ENCODE measurements around the gene CNOT9. TPM values are rescaled to one million over a fixed set of nuclear protein-coding genes. Genes with fewer than 3 reads are reported as not detected.

Gene CNOT9
- total RNA-seq, 1 experiment from 2014 or later, result 65.7 TPM

DNA sequence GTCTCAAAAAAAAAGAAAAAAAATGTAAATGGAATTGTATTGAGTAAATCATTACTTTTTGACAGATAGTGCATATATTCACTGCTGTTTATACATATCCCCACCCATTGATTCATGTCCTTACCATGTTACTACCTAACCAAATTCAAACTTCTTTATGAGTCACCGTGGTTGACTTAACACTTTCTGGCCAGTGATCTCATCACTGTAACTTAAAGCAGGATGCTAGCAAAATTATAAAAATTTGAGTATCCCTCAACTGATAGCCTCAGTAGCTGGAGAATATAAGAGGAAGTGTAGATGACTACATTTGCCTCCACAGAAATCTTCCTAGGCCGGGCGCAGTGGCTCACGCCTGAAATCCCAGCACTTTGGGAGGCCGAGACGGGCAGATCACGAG is 13.4 kb downstream of the CNOT9 start:
- no TSS peak for BruUV-seq (replicated peaks)
- Histone ChIP-seq H4K20me1 (ENCODE audit: insufficient read depth) (no peaks in the 10 kb centered on the region), H3K4me3 (replicated peaks in 1 of 2; ENCODE audit: low read depth in 1 of 2, low read length in 2 of 2) (no peak overlapping the region), H2AFZ (ENCODE audit: low read depth, low read length, poor library complexity, severe bottlenecking) (no peak overlapping the region), H3K27me3 (ENCODE audit: insufficient read depth, low read length) (no peaks in the 10 kb centered on the region), H3K4me2 (ENCODE audit: low read length) (no peak overlapping the region), H3K36me3 (ENCODE audit: control insufficient read depth in 1 of 2, insufficient read depth in 2 of 2, low read length in 2 of 2) (peaks cover 27 to 29% of the 10 kb centered on the region in 2 experiments), H3K27ac (ENCODE audit: low read depth, low read length) (no peak overlapping the region), H3K79me2 (ENCODE audit: insufficient read depth, low read length) (peaks cover 59% of the 10 kb centered on the region), H3K9me2 (ENCODE audit: insufficient read depth) (no peaks in the 10 kb centered on the region), H3K4me1 (ENCODE audit: control insufficient read depth in 1 of 2, insufficient read depth in 2 of 2, low read length in 2 of 2) (no peaks in the 10 kb centered on the region), H3K9me3 (ENCODE audit: control insufficient read depth in 1 of 2, insufficient read depth in 1 of 2, low read depth in 1 of 2, low read length in 2 of 2) (no peaks in the 10 kb centered on the region), H3K9ac (ENCODE audit: low read length) (no peak overlapping the region)
- ChIA-PET RAD21 (ENCODE audit: low non-redundant PET in 1 of 2, low total read pairs in 2 of 2, uncharacterized antibody in 2 of 2, unreplicated experiment in 2 of 2) (no interaction called here), POLR2A (no interaction called here), CTCF (no interaction called here)
- intact Hi-C loops (cut with micrococcal nuclease), result no loop called here
- TF ChIP-seq, protein P1, sequence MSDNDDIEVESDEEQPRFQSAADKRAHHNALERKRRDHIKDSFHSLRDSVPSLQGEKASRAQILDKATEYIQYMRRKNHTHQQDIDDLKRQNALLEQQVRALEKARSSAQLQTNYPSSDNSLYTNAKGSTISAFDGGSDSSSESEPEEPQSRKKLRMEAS (IDR thresholded peaks at IDR 0.05), result no peak
- TF ChIP-seq RAD21 (IDR thresholded peaks at IDR 0.05; ENCODE audit: low read depth), result no peak
- TF ChIP-seq, protein P2, sequence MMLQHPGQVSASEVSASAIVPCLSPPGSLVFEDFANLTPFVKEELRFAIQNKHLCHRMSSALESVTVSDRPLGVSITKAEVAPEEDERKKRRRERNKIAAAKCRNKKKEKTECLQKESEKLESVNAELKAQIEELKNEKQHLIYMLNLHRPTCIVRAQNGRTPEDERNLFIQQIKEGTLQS (IDR thresholded peaks at IDR 0.05), result no peak
- DNase-seq (ENCODE audit: low read depth, low spot score) (no peak), ATAC-seq (no peak)

DNA sequence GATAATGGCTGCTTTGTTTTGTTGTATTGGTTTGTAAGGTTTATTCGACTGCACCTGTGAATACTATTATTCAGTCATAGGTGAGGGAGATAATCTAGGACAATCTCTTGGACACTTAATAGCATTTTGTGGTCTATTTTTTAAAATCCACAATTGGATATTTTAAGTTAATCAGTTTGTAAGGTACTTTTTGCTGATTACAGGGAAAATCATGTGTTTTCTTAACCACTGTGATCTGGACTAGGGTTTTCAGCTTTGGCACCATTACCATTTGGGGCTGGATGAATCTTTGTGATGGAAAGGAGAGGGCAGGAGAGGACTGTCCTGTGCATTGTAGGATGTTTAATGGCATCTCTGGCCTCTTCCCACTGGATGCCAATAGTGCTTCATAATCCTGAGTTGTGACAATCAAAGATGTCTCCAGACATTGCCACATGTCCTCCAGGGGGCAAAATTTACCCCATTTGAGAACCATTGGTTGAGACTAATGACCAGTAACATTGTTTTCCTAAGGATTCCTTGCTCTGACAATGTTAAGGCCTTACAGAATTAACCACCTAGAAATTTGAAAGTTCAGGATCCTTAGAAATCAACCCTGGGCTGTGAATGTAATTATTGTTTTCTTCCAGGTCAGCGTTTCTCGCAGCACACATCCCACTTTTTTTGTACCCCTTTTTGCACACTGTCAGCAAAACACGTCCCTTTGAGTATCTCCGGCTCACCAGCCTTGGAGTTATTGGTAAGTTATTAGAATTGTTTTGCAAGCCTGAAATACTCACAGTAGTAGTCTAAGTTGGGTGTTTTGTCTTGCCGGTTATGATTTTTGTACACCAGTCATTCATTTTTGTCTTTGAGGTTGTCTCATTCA is 15.6 kb downstream of the CNOT9 start:
- H3K4me3 ChIP-seq (replicated peaks in 1 of 2; ENCODE audit: low read depth in 1 of 2, low read length in 2 of 2), result no peak overlapping the region
- no TSS peak for BruUV-seq (replicated peaks)
- ATAC-seq (peak; percentile 66), DNase-seq (ENCODE audit: low read depth, low spot score) (no peak)
- H3K4me1 ChIP-seq (ENCODE audit: control insufficient read depth in 1 of 2, insufficient read depth in 2 of 2, low read length in 2 of 2), result no peaks in the 10 kb centered on the region
- peaks cover 29 to 44% of the 10 kb centered on the region in 2 experiments for H3K36me3 ChIP-seq (ENCODE audit: control insufficient read depth in 1 of 2, insufficient read depth in 2 of 2, low read length in 2 of 2)
- H3K4me2 ChIP-seq (ENCODE audit: low read length), result no peak overlapping the region
- no peak overlapping the region for H3K27ac ChIP-seq (ENCODE audit: low read depth, low read length)
- POLR2A ChIA-PET, result no interaction called here
- H2AFZ ChIP-seq (ENCODE audit: low read depth, low read length, poor library complexity, severe bottlenecking), result no peak overlapping the region
- intact Hi-C loops (cut with micrococcal nuclease), result no loop called here
- TF ChIP-seq EZH2 (IDR thresholded peaks at IDR 0.05), result no peak
- TF ChIP-seq, protein P3, sequence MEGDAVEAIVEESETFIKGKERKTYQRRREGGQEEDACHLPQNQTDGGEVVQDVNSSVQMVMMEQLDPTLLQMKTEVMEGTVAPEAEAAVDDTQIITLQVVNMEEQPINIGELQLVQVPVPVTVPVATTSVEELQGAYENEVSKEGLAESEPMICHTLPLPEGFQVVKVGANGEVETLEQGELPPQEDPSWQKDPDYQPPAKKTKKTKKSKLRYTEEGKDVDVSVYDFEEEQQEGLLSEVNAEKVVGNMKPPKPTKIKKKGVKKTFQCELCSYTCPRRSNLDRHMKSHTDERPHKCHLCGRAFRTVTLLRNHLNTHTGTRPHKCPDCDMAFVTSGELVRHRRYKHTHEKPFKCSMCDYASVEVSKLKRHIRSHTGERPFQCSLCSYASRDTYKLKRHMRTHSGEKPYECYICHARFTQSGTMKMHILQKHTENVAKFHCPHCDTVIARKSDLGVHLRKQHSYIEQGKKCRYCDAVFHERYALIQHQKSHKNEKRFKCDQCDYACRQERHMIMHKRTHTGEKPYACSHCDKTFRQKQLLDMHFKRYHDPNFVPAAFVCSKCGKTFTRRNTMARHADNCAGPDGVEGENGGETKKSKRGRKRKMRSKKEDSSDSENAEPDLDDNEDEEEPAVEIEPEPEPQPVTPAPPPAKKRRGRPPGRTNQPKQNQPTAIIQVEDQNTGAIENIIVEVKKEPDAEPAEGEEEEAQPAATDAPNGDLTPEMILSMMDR (IDR thresholded peaks at IDR 0.05 in 2 of 3, conservative IDR thresholded peaks at IDR 0.05 in 1 of 3; ENCODE audit: borderline replicate concordance in 1 of 3, insufficient read depth in 1 of 3, low read depth in 2 of 3, low read length in 2 of 3), result peak in 2 of 3 experiments; percentile 7 to 26; a peak in 2 of 6 replicates
- CTCF ChIA-PET, result no interaction called here
- peaks cover 37% of the 10 kb centered on the region for H3K79me2 ChIP-seq (ENCODE audit: insufficient read depth, low read length)
- H3K9me3 ChIP-seq (ENCODE audit: control insufficient read depth in 1 of 2, insufficient read depth in 1 of 2, low read depth in 1 of 2, low read length in 2 of 2), result no peaks in the 10 kb centered on the region
- no peaks in the 10 kb centered on the region for H4K20me1 ChIP-seq (ENCODE audit: insufficient read depth)
- no peaks in the 10 kb centered on the region for H3K27me3 ChIP-seq (ENCODE audit: insufficient read depth, low read length)
- H3K9ac ChIP-seq (ENCODE audit: low read length), result no peak overlapping the region
- no peaks in the 10 kb centered on the region for H3K9me2 ChIP-seq (ENCODE audit: insufficient read depth)
- RAD21 ChIA-PET (ENCODE audit: low non-redundant PET in 1 of 2, low total read pairs in 2 of 2, uncharacterized antibody in 2 of 2, unreplicated experiment in 2 of 2), result no interaction called here
